GM12878 (cell line): ENCODE data around the gene ALDH1A1. TPM values are rescaled to one million over a fixed set of nuclear protein-coding genes. Genes with fewer than 3 reads are reported as not detected.

Source experiments
- ATAC-seq: fragments of 200-7000 bp; cut with Tn5 transposase; 3 replicates; pipeline ENCODE4 v1.9.1; 2020; ENCODE audit warnings: mild to moderate bottlenecking, moderate library complexity
- BruUV-seq: library from RNA; stranded (reverse); fragments of 400-500 nt; replicated peaks from 2 replicates; lab custom pipeline; 2021; lab: Mats Ljungman, UMichigan
- CTCF ChIA-PET: fragments of 300-600 bp; sonication (Branson Sonifier 250); formaldehyde crosslinking; extraction: SDS; loops from one replicate; lab custom pipeline; 2021; ENCODE audit warnings: inconsistent platforms; lab: Yijun Ruan, JAX
- POLR2A ChIA-PET: fragments of 350-600 bp; formaldehyde crosslinking; extraction: SDS; loops from one replicate; lab custom pipeline; 2021; ENCODE audit warnings: inconsistent platforms; lab: Charles Lee
- RAD21 ChIA-PET: fragments of 300-600 bp; sonication (Branson Sonifier 250); formaldehyde crosslinking; loops from one replicate; lab custom pipeline; 2023; ENCODE audit warnings: antibody characterized with exemption; ENCODE audit not compliant: unreplicated experiment; lab: Charles Lee
- SMC1A ChIA-PET: fragments of 300-600 bp; sonication (Branson Sonifier 250); formaldehyde crosslinking; loops from one replicate; lab custom pipeline; 2023; ENCODE audit not compliant: unreplicated experiment, uncharacterized antibody; lab: Charles Lee
- DNase-seq: peaks from one replicate; pipeline ENCODE4 v3.0.0-alpha.2; 2011; ENCODE audit warnings: low read depth, low spot score
- FAIRE-seq: peaks from 3 replicates; lab custom pipeline; 2011; peaks lifted over from hg19 to GRCh38; lab: Jason Lieb, UNC
- H2AFZ ChIP-seq: 2 replicates; pipeline ENCODE4 v1.6.0; 2011; ENCODE audit warnings: low read depth, low read length, control low read depth; ENCODE audit not compliant: control insufficient read depth
- H3K27ac ChIP-seq: 2 replicates; pipeline ENCODE4 v1.5.1; 2011; ENCODE audit warnings: control low read depth; ENCODE audit not compliant: control insufficient read depth, insufficient read depth
- H3K27me3 ChIP-seq, 2 experiments: replicated peaks in 1 of 2; 2 replicates each; pipeline versions ENCODE4 v1.6.0 to v1.6.1; 2011; ENCODE audit warnings: low read length in 1 of 2; ENCODE audit not compliant: control insufficient read depth in 2 of 2, insufficient read depth in 2 of 2
- H3K36me3 ChIP-seq, 2 experiments: 2 replicates each; pipeline ENCODE4 v1.5.1; 2011; ENCODE audit warnings: low read length in 1 of 2; ENCODE audit not compliant: control insufficient read depth in 2 of 2, insufficient read depth in 2 of 2
- H3K4me1 ChIP-seq: 2 replicates; pipeline ENCODE4 v1.6.1; 2011; ENCODE audit warnings: mild to moderate bottlenecking, low read length, moderate library complexity, mixed read lengths; ENCODE audit not compliant: control insufficient read depth, insufficient read depth
- H3K4me2 ChIP-seq: 2 replicates; pipeline ENCODE4 v1.6.0; 2011; ENCODE audit warnings: control low read depth; ENCODE audit not compliant: control insufficient read depth, insufficient read depth
- H3K4me3 ChIP-seq: fragments of 200-600 bp; sonication (generic); 2 replicates; pipeline ENCODE4 v1.5.1; 2016
- H3K79me2 ChIP-seq: 2 replicates; pipeline ENCODE4 v1.6.0; 2011; ENCODE audit warnings: low read length; ENCODE audit not compliant: control insufficient read depth, insufficient read depth
- H3K9ac ChIP-seq: 2 replicates; pipeline ENCODE4 v1.8.0; 2011; ENCODE audit warnings: low read length, control low read depth, mixed read lengths; ENCODE audit not compliant: control insufficient read depth, insufficient read depth
- H3K9me3 ChIP-seq: replicated peaks from 3 replicates; pipeline ENCODE4 v1.5.1; 2011; ENCODE audit warnings: mild to moderate bottlenecking, low read length; ENCODE audit not compliant: control insufficient read depth, insufficient read depth
- H4K20me1 ChIP-seq: 2 replicates; pipeline ENCODE4 v1.6.0; 2011; ENCODE audit not compliant: control insufficient read depth, insufficient read depth
- BCLAF1 ChIP-seq: fragments of 450-650 bp; IDR thresholded peaks from 2 replicates; pipeline ENCODE4 v1.6.1; 2017; ENCODE audit warnings: antibody characterized with exemption, mild to moderate bottlenecking, moderate library complexity
- CBX5 ChIP-seq: sonication (generic); IDR thresholded peaks from 2 replicates; pipeline ENCODE4 v1.6.1; 2016; ENCODE audit warnings: low read depth, moderate library complexity, mild to moderate bottlenecking, inconsistent platforms
- CHD4 ChIP-seq: fragments of 200-600 bp; sonication (generic); IDR thresholded peaks from 2 replicates; pipeline ENCODE4 v1.6.1; 2016; ENCODE audit warnings: mild to moderate bottlenecking
- RBBP5 ChIP-seq: fragments of 200-600 bp; sonication (generic); conservative IDR thresholded peaks from 2 replicates; pipeline ENCODE4 v1.6.1; 2016
- WRNIP1 ChIP-seq: IDR thresholded peaks from 2 replicates; pipeline ENCODE4 v1.6.1; 2011; ENCODE audit warnings: low read depth, low read length, improper control_type of control experiment, borderline replicate concordance
- ZSCAN29 ChIP-seq: fragments of 450-650 bp; IDR thresholded peaks from 2 replicates; pipeline ENCODE4 v1.6.1; 2017; ENCODE audit warnings: mild to moderate bottlenecking, moderate library complexity
- WGBS: methylation state at CpG from one replicate; pipeline ENCODE4 v1.1.6; 2016; ENCODE audit warnings: low lambda C conversion rate; ENCODE audit not compliant: insufficient replicate concordance, insufficient coverage; ENCODE audit errors: missing lambda C conversion rate; 5-methylcytosine and 5-hydroxymethylcytosine counted together
- in situ Hi-C: fragments of 300-500 bp; cut with MboI; formaldehyde crosslinking; loops from 9 replicates; pipeline ENCODE4 v1.14.3; 2018; ENCODE audit warnings: mixed read lengths
- intact Hi-C: fragments of 100-400 bp; cut with micrococcal nuclease; formaldehyde crosslinking; loops from one replicate; pipeline ENCODE4 v1.14.2; 2022; ENCODE audit not compliant: unreplicated experiment
- polyA plus RNA-seq, 11 experiments: library from polyadenylated mRNA; depleted of rRNA in 4 of 11; unstranded in 6 of 11; stranded (reverse) in 5 of 11; fragments of >200 nt; fragmentation: Nextera tagmentation in 4 of 11; fragmentation: Illumina TruSeq in 1 of 11; extraction: Ambion mirVana in 4 of 11; extraction: Trizol in 1 of 11; gene quantifications; 1 replicate in 1 of 11; 2 replicates in 10 of 11; pipeline versions ENCODE4 v1.2.1 to v1.2.3, GENCODE V29; 2011 to 2016; ENCODE audit warnings: inconsistent platforms in 2 of 11, missing spikeins in 2 of 11, low read depth in 1 of 11
- total RNA-seq, 4 experiments: library from RNA; depleted of rRNA in 3 of 4; stranded (reverse); fragments of >200 nt in 3 of 4; fragmentation: Illumina TruSeq in 1 of 4; extraction: Trizol in 1 of 4; gene quantifications; 2 replicates each; pipeline versions ENCODE4 v1.2.1 to v1.2.3, GENCODE V29; 2013 to 2021
- TF ChIP-seq, protein P1 (sequence below): fragments of 450-650 bp; IDR thresholded peaks from 2 replicates; pipeline ENCODE4 v1.6.1; 2018; ENCODE audit warnings: borderline replicate concordance, mild to moderate bottlenecking; ENCODE audit not compliant: partially characterized antibody

The ALDH1A1 gene
- total and polyA plus RNA-seq, 10 of the 15 experiments (the other 5 are each of a cell fraction or from before 2014, with no cell fraction given), result 0.03 to 0.54 TPM; not detected in 8

DNA sequence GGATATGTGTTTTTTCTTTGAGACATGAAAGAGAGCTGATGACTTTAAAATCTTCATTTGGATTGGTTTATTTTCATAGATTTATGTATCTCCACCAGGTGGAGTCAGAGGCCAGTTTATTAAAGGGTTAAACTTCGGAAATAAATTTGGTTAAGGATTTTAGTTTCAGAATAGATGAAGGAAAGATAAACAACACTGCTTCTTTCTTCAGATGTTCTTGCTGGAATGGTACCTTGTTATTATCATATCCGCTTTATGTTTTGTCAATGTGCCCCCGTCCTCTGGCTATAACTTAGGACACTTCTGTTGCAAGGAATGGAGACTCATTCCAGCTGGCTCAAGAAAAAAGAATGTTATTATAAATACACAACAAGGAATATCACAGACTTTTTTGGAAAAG lies 81.2 kb downstream of the ALDH1A1 start (continued):
- TF ChIP-seq ZSCAN29, result no peak

DNA sequence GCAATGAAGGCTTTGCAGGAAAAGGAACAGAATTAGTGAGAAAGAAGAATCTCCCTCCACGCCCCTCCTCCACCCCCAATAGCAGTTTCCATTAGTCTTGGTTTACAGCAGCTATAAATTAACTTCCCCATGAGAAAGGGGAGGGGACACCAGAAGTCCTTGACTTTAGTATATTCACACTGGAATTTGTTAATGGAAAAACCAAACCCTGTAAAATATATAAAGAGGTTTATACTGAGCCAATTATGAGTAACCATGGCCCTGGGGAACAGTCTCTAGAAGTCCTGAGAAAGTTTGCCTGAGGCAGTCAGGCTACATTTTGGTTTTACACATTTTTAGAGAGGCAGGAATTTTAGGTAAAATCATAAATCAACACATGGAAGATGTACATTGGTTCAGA lies 88.5 kb downstream of the ALDH1A1 start:
- WGBS, result 67% methylated on average over 1 of the region's 1 CpG
- SMC1A ChIA-PET, result no interaction called here
- H3K27me3 ChIP-seq, result no peaks in the 10 kb centered on the region

More for the DNA sequence above, 88.5 kb downstream of the ALDH1A1 start:
- no peaks in the 10 kb centered on the region for H3K79me2 ChIP-seq
- no TSS peak for BruUV-seq
- TF ChIP-seq, protein P1, sequence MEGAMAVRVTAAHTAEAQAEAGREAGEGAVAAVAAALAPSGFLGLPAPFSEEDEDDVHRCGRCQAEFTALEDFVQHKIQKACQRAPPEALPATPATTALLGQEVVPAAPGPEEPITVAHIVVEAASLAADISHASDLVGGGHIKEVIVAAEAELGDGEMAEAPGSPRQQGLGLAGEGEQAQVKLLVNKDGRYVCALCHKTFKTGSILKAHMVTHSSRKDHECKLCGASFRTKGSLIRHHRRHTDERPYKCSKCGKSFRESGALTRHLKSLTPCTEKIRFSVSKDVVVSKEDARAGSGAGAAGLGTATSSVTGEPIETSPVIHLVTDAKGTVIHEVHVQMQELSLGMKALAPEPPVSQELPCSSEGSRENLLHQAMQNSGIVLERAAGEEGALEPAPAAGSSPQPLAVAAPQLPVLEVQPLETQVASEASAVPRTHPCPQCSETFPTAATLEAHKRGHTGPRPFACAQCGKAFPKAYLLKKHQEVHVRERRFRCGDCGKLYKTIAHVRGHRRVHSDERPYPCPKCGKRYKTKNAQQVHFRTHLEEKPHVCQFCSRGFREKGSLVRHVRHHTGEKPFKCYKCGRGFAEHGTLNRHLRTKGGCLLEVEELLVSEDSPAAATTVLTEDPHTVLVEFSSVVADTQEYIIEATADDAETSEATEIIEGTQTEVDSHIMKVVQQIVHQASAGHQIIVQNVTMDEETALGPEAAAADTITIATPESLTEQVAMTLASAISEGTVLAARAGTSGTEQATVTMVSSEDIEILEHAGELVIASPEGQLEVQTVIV, result no peak
- TF ChIP-seq RBBP5 (no peak), BCLAF1 (no peak), WRNIP1 (no peak), CHD4 (no peak), CBX5 (no peak)
- H3K4me2 ChIP-seq, result no peak overlapping the region
- POLR2A ChIA-PET, result no interaction called here
- intact Hi-C loops (no loop called here), in situ Hi-C loops (no loop called here)
- no peaks in the 10 kb centered on the region for H3K4me1 ChIP-seq
- no peak overlapping the region for H3K4me3 ChIP-seq
- CTCF ChIA-PET, result interaction anchor here (0.7 to 2.6 kb wide), 4 partner anchors 10 to 204 kb away, joined by 3 to 8 read pairs (median 3); no protein-coding TSS in a partner anchor
- no peak overlapping the region for H2AFZ ChIP-seq
- H3K27ac ChIP-seq, result no peak overlapping the region
- ATAC-seq (no peak), DNase-seq (no peak), FAIRE-seq (no peak)
- H3K36me3 ChIP-seq, result no peaks in the 10 kb centered on the region
- H3K9ac ChIP-seq, result no peak overlapping the region
- RAD21 ChIA-PET, result no interaction called here
- no peaks in the 10 kb centered on the region for H3K9me3 ChIP-seq
- H4K20me1 ChIP-seq, result no peaks in the 10 kb centered on the region
